GM19463 (cell line): Measurements from ENCODE around the gene PIK3R1.

Experiments used
- ATAC-seq: cut with Tn5 transposase; IDR thresholded peaks from one replicate; pipeline ENCODE4 v1.9.1; 2021; ENCODE audit warnings: mild to moderate bottlenecking, moderate library complexity; ENCODE audit not compliant: unreplicated experiment

The PIK3R1 gene

GRCh38 chr5:68345171-68345570 lies 129.6 kb downstream of the PIK3R1 start:
- ATAC-seq: no peak

GRCh38 chr5:68345582-68345981 lies 130.0 kb downstream of the PIK3R1 start:
- no peak for ATAC-seq

DNA sequence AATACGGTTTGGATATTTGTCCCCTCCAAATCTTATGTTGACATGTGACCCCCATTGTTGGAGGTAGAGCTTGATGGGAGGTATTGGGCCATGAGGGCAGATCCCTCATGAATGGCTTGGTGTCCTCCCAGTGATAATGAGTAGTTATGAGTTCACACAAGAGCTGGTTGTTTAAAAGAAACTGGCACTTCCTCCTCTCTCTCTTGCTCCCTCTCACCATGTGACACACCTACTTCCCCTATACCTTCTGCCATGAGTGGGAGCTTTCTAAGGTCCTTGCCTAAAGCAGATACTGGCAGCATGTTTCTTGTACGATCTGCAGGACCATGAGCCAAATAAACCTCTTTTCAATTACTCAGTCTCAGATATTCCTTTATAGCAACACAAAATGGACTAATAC lies 132.0 kb downstream of the PIK3R1 start:
- ATAC-seq: no peak

DNA sequence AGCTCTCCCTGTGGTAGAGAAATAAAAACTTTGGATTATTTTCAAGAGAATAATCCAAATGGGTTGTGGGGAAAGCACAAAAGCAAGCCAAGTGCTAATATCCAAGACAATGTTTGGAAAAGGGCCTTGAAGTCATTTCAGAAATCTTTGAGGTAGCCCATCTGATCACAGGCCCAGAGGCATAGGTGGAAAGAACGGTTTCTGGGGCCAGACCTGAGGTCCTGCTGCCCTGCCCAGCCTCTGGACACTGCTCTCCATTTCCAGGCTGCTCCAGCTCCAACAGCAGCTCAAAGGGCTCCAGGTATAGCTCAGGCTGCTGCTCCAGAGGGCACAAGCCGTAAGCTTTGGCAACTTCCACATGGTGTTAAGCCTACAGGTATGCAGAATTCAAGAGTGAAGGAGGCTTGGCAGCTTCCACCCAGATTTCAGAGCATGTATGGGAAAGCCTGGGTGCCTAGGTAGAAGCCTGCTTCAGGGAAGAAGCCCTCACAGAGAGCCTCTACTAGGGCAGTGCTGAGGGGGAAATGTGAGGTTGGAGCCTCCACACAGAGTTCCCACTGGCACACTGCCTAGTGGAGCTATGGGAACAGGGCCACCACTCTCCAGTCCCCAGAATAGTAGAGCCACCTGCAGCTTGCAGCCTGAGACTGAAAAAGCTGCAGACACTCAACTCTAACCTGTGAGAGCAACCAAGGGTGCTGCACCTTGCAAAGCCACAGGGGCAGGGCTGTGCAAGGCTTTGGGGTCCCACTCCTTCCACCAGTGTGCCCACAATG lies 133.1 kb downstream of the PIK3R1 start:
- no peak for ATAC-seq

GRCh38 chr5:68350176-68350575 lies 134.6 kb downstream of the PIK3R1 start:
- no peak for ATAC-seq
